ENCODE data around the gene GPR101.

The GPR101 gene

GRCh38 chrX:137051978-137052642 lies 18.3 kb upstream of the GPR101 start:
- peak overlapping the region; percentile 37 to 73 for H3K4me3 ChIP-seq (ENCODE audit: low read length in 2 of 2)
- H2BK120ac ChIP-seq (ENCODE audit: low read depth, low read length) = no peak overlapping the region
- H3K18ac ChIP-seq (ENCODE audit: low read length) = no peak overlapping the region
- H3K36me3 ChIP-seq (replicated peaks in 1 of 2; ENCODE audit: control insufficient read depth in 2 of 2, insufficient read depth in 2 of 2, low read length in 2 of 2) = no peaks in the 10 kb centered on the region
- peaks cover 0 to 54% (median 23%) of the 10 kb centered on the region in 3 experiments for H3K27me3 ChIP-seq (ENCODE audit: control insufficient read depth in 3 of 3, insufficient read depth in 3 of 3, low read depth in 1 of 3, low read length in 3 of 3)
- no peak overlapping the region for H3K4ac ChIP-seq (ENCODE audit: low read length)
- no peak overlapping the region for H4K91ac ChIP-seq (ENCODE audit: low read depth, low read length, poor library complexity)
- H3K23ac ChIP-seq (ENCODE audit: low read depth, low read length, poor library complexity) = no peak overlapping the region
- no peak overlapping the region for H2BK15ac ChIP-seq (ENCODE audit: low read length)
- H4K8ac ChIP-seq (ENCODE audit: low read depth, low read length) = no peak overlapping the region
- no peak overlapping the region for H2AK5ac ChIP-seq (ENCODE audit: low read depth, low read length)
- peak overlapping the region; percentile 73 for H3K4me2 ChIP-seq (ENCODE audit: insufficient read depth, low read length, poor library complexity, severe bottlenecking)
- H3K14ac ChIP-seq (ENCODE audit: low read length) = no peak overlapping the region
- H2AFZ ChIP-seq (ENCODE audit: low read length) = peak overlapping the region; percentile 83
- no peak overlapping the region for H2BK5ac ChIP-seq (ENCODE audit: low read length)
- H3K9ac ChIP-seq (ENCODE audit: low read depth, low read length, poor library complexity) = peak overlapping the region; percentile 21
- no CpG with 5 or more reads among the region's 37 CpGs for WGBS, 2 donors (ENCODE audit: extremely low coverage in 2 of 2, insufficient read length in 2 of 2, insufficient replicate concordance in 1 of 2)
- no peaks in the 10 kb centered on the region for H3K79me1 ChIP-seq (ENCODE audit: low read depth, low read length)
- no peaks in the 10 kb centered on the region for H3K9me3 ChIP-seq (replicated peaks in 1 of 2; ENCODE audit: control insufficient read depth in 2 of 2, insufficient read depth in 1 of 2, low read depth in 1 of 2, low read length in 2 of 2)
- H2BK12ac ChIP-seq (ENCODE audit: low read length) = no peak overlapping the region
- peaks cover 0 to 3% of the 10 kb centered on the region in 2 donors for H3K4me1 ChIP-seq (ENCODE audit: control insufficient read depth in 2 of 2, insufficient read depth in 1 of 2, low read depth in 1 of 2, low read length in 2 of 2)
- H3K27ac ChIP-seq (replicated peaks; ENCODE audit: low read length) = no peak overlapping the region
- peak; percentile 57 for DNase-seq (ENCODE audit: low spot score)

GRCh38 chrX:137044893-137045292 lies 11.1 kb upstream of the GPR101 start:
- Histone ChIP-seq H4K8ac (ENCODE audit: low read depth, low read length) (no peak overlapping the region), H3K4me2 (ENCODE audit: insufficient read depth, low read length, poor library complexity, severe bottlenecking) (no peak overlapping the region), H2AK5ac (ENCODE audit: low read depth, low read length) (no peak overlapping the region), H3K27ac (replicated peaks; ENCODE audit: low read length) (no peak overlapping the region), H2AFZ (ENCODE audit: low read length) (no peak overlapping the region), H3K4ac (ENCODE audit: low read length) (no peak overlapping the region), H2BK120ac (ENCODE audit: low read depth, low read length) (no peak overlapping the region), H3K23ac (ENCODE audit: low read depth, low read length, poor library complexity) (no peak overlapping the region), H3K27me3 (ENCODE audit: control insufficient read depth in 3 of 3, insufficient read depth in 3 of 3, low read depth in 1 of 3, low read length in 3 of 3) (peaks cover 0 to 17% (median 0%) of the 10 kb centered on the region in 3 experiments), H3K4me1 (ENCODE audit: control insufficient read depth in 2 of 2, insufficient read depth in 1 of 2, low read depth in 1 of 2, low read length in 2 of 2) (no peaks in the 10 kb centered on the region), H3K18ac (ENCODE audit: low read length) (no peak overlapping the region), H2BK5ac (ENCODE audit: low read length) (no peak overlapping the region), H2BK12ac (ENCODE audit: low read length) (no peak overlapping the region), H2BK15ac (ENCODE audit: low read length) (no peak overlapping the region), H3K9me3 (replicated peaks in 1 of 2; ENCODE audit: control insufficient read depth in 2 of 2, insufficient read depth in 1 of 2, low read depth in 1 of 2, low read length in 2 of 2) (no peaks in the 10 kb centered on the region), H3K36me3 (replicated peaks in 1 of 2; ENCODE audit: control insufficient read depth in 2 of 2, insufficient read depth in 2 of 2, low read length in 2 of 2) (no peaks in the 10 kb centered on the region), H3K4me3 (ENCODE audit: low read length in 2 of 2) (no peak overlapping the region), H3K9ac (ENCODE audit: low read depth, low read length, poor library complexity) (no peak overlapping the region), H3K79me1 (ENCODE audit: low read depth, low read length) (no peaks in the 10 kb centered on the region), H3K14ac (ENCODE audit: low read length) (no peak overlapping the region), H4K91ac (ENCODE audit: low read depth, low read length, poor library complexity) (no peak overlapping the region)
- no CpG with 5 or more reads among the region's 4 CpGs for WGBS, 2 donors (ENCODE audit: extremely low coverage in 2 of 2, insufficient read length in 2 of 2, insufficient replicate concordance in 1 of 2)
- DNase-seq (ENCODE audit: low spot score) = no peak

- Histone ChIP-seq H3K4me3 (ENCODE audit: low read length in 2 of 2) (no peak overlapping the region), H3K23ac (ENCODE audit: low read depth, low read length, poor library complexity) (no peak overlapping the region), H3K9ac (ENCODE audit: low read depth, low read length, poor library complexity) (no peak overlapping the region), H3K9me3 (replicated peaks in 1 of 2; ENCODE audit: control insufficient read depth in 2 of 2, insufficient read depth in 1 of 2, low read depth in 1 of 2, low read length in 2 of 2) (no peaks in the 10 kb centered on the region), H4K8ac (ENCODE audit: low read depth, low read length) (no peak overlapping the region), H3K27me3 (ENCODE audit: control insufficient read depth in 3 of 3, insufficient read depth in 3 of 3, low read depth in 1 of 3, low read length in 3 of 3) (peaks cover 0 to 17% (median 0%) of the 10 kb centered on the region in 3 experiments), H4K91ac (ENCODE audit: low read depth, low read length, poor library complexity) (no peak overlapping the region), H3K79me1 (ENCODE audit: low read depth, low read length) (no peaks in the 10 kb centered on the region), H2BK120ac (ENCODE audit: low read depth, low read length) (no peak overlapping the region), H3K36me3 (replicated peaks in 1 of 2; ENCODE audit: control insufficient read depth in 2 of 2, insufficient read depth in 2 of 2, low read length in 2 of 2) (no peaks in the 10 kb centered on the region), H2AK5ac (ENCODE audit: low read depth, low read length) (no peak overlapping the region), H2BK5ac (ENCODE audit: low read length) (no peak overlapping the region), H2BK12ac (ENCODE audit: low read length) (no peak overlapping the region), H2AFZ (ENCODE audit: low read length) (no peak overlapping the region), H3K4me2 (ENCODE audit: insufficient read depth, low read length, poor library complexity, severe bottlenecking) (no peak overlapping the region), H3K27ac (replicated peaks; ENCODE audit: low read length) (no peak overlapping the region), H3K14ac (ENCODE audit: low read length) (no peak overlapping the region), H3K18ac (ENCODE audit: low read length) (no peak overlapping the region), H3K4me1 (ENCODE audit: control insufficient read depth in 2 of 2, insufficient read depth in 1 of 2, low read depth in 1 of 2, low read length in 2 of 2) (no peaks in the 10 kb centered on the region), H2BK15ac (ENCODE audit: low read length) (no peak overlapping the region), H3K4ac (ENCODE audit: low read length) (no peak overlapping the region)
- no peak for DNase-seq (ENCODE audit: low spot score)
- WGBS, 2 donors (ENCODE audit: extremely low coverage in 2 of 2, insufficient read length in 2 of 2, insufficient replicate concordance in 1 of 2) = no CpG with 5 or more reads among the region's 1 CpG
Observed at GRCh38 chrX:137043736-137044135, 9.9 kb upstream of the GPR101 start.

GRCh38 chrX:137041329-137041728 lies 7.5 kb upstream of the GPR101 start:
- H3K9me3 ChIP-seq (replicated peaks in 1 of 2; ENCODE audit: control insufficient read depth in 2 of 2, insufficient read depth in 1 of 2, low read depth in 1 of 2, low read length in 2 of 2) = no peaks in the 10 kb centered on the region
- no peaks in the 10 kb centered on the region for H3K4me1 ChIP-seq (ENCODE audit: control insufficient read depth in 2 of 2, insufficient read depth in 1 of 2, low read depth in 1 of 2, low read length in 2 of 2)
- H3K36me3 ChIP-seq (replicated peaks in 1 of 2; ENCODE audit: control insufficient read depth in 2 of 2, insufficient read depth in 2 of 2, low read length in 2 of 2) = no peaks in the 10 kb centered on the region
- H2BK5ac ChIP-seq (ENCODE audit: low read length) = no peak overlapping the region
- no CpG with 5 or more reads among the region's 3 CpGs for WGBS, 2 donors (ENCODE audit: extremely low coverage in 2 of 2, insufficient read length in 2 of 2, insufficient replicate concordance in 1 of 2)
- H3K14ac ChIP-seq (ENCODE audit: low read length) = no peak overlapping the region
- no peak overlapping the region for H2BK12ac ChIP-seq (ENCODE audit: low read length)
- H3K79me1 ChIP-seq (ENCODE audit: low read depth, low read length) = no peaks in the 10 kb centered on the region
- no peak overlapping the region for H3K9ac ChIP-seq (ENCODE audit: low read depth, low read length, poor library complexity)
- H4K8ac ChIP-seq (ENCODE audit: low read depth, low read length) = no peak overlapping the region
- DNase-seq (ENCODE audit: low spot score) = no peak
- no peak overlapping the region for H3K4me3 ChIP-seq (ENCODE audit: low read length in 2 of 2)
- H4K91ac ChIP-seq (ENCODE audit: low read depth, low read length, poor library complexity) = no peak overlapping the region
- no peak overlapping the region for H2AFZ ChIP-seq (ENCODE audit: low read length)
- H3K18ac ChIP-seq (ENCODE audit: low read length) = no peak overlapping the region
- no peak overlapping the region for H3K27ac ChIP-seq (replicated peaks; ENCODE audit: low read length)
- H3K27me3 ChIP-seq (ENCODE audit: control insufficient read depth in 3 of 3, insufficient read depth in 3 of 3, low read depth in 1 of 3, low read length in 3 of 3) = peaks cover 0 to 36% (median 2%) of the 10 kb centered on the region in 3 experiments
- H3K4me2 ChIP-seq (ENCODE audit: insufficient read depth, low read length, poor library complexity, severe bottlenecking) = no peak overlapping the region
- H2AK5ac ChIP-seq (ENCODE audit: low read depth, low read length) = no peak overlapping the region
- no peak overlapping the region for H3K4ac ChIP-seq (ENCODE audit: low read length)
- no peak overlapping the region for H3K23ac ChIP-seq (ENCODE audit: low read depth, low read length, poor library complexity)
- H2BK15ac ChIP-seq (ENCODE audit: low read length) = no peak overlapping the region
- no peak overlapping the region for H2BK120ac ChIP-seq (ENCODE audit: low read depth, low read length)
